K562 (cell line): ENCODE data around the gene RTP3. TPM values are rescaled to one million over a fixed set of nuclear protein-coding genes. Genes with fewer than 3 reads are reported as not detected.

Experiments
- ARNT ChIP-seq, 2 experiments: fragments of 450-650 bp; IDR thresholded peaks; 2 replicates each; pipeline ENCODE4 v1.6.1; 2016; ENCODE audit warnings: mild to moderate bottlenecking in 1 of 2
- ATF4 ChIP-seq: fragments of 450-650 bp; formaldehyde crosslinking; IDR thresholded peaks from 2 replicates; pipeline ENCODE4 v1.4.0; 2022; ENCODE audit warnings: mild to moderate bottlenecking, moderate library complexity
- CEBPG ChIP-seq, 3 experiments: fragments of 200-800 bp in 1 of 3; sonication (Bioruptor generic) in 1 of 3; sonication (generic) in 1 of 3; formaldehyde crosslinking in 1 of 3; IDR thresholded peaks in 2 of 3; conservative IDR thresholded peaks in 1 of 3; 2 replicates each; pipeline versions ENCODE4 v1.6.1 to v1.8.0; 2016 to 2022; ENCODE audit warnings: missing compliant biosample characterization in 2 of 3, missing genetic modification characterization in 2 of 3, mild to moderate bottlenecking in 1 of 3, missing genetic modification reagents in 1 of 3
- DLX4 ChIP-seq: fragments of 250-450 bp; sonication (Bioruptor Pico); IDR thresholded peaks from 2 replicates; pipeline ENCODE4 v1.6.1; 2021; ENCODE audit warnings: mild to moderate bottlenecking
- EZH2 ChIP-seq: IDR thresholded peaks from 2 replicates; pipeline ENCODE4 v1.6.1; 2012; ENCODE audit warnings: low read depth, mild to moderate bottlenecking, inconsistent platforms, low read length, borderline replicate concordance
- FOXJ2 ChIP-seq: fragments of 200-800 bp; sonication (Bioruptor generic); IDR thresholded peaks from 2 replicates; pipeline ENCODE4 v1.6.1; 2016; ENCODE audit warnings: missing genetic modification characterization, missing compliant biosample characterization
- GATA2 ChIP-seq: sonication (generic); formaldehyde crosslinking; IDR thresholded peaks from 2 replicates; pipeline ENCODE4 v1.4.0; 2020; ENCODE audit warnings: mild to moderate bottlenecking, missing genetic modification reagents
- HDAC2 ChIP-seq: fragments of 450-650 bp; IDR thresholded peaks from 2 replicates; pipeline ENCODE4 v1.6.1; 2016; ENCODE audit warnings: mild to moderate bottlenecking
- HNRNPL ChIP-seq: fragments of 200-400 bp; formaldehyde crosslinking; IDR thresholded peaks from 2 replicates; pipeline ENCODE4 v1.6.1; 2017; ENCODE audit warnings: low read depth, mild to moderate bottlenecking, low read length
- JUN ChIP-seq, 2 experiments: sonication (generic) in 1 of 2; formaldehyde crosslinking in 1 of 2; IDR thresholded peaks; 2 replicates each; pipeline versions ENCODE4 v1.6.1 to v1.8.0; 2012 to 2022; ENCODE audit warnings: borderline replicate concordance in 2 of 2, mild to moderate bottlenecking in 2 of 2, improper control_type of control experiment in 1 of 2, low read depth in 1 of 2, low read length in 1 of 2, missing genetic modification reagents in 1 of 2
- L3MBTL2 ChIP-seq: fragments of 450-650 bp; IDR thresholded peaks from 2 replicates; pipeline ENCODE4 v1.6.1; 2016; ENCODE audit warnings: mild to moderate bottlenecking, moderate library complexity
- NCOA2 ChIP-seq, 2 experiments: fragments of 450-650 bp; IDR thresholded peaks; 2 replicates each; pipeline ENCODE4 v1.6.1; 2018; ENCODE audit warnings: mild to moderate bottlenecking in 2 of 2, moderate library complexity in 1 of 2; ENCODE audit not compliant: partially characterized antibody in 2 of 2
- NCOA6 ChIP-seq: fragments of 450-650 bp; IDR thresholded peaks from 2 replicates; pipeline ENCODE4 v1.6.1; 2017; ENCODE audit warnings: mild to moderate bottlenecking
- NFXL1 ChIP-seq: fragments of 450-650 bp; formaldehyde crosslinking; IDR thresholded peaks from 2 replicates; pipeline ENCODE4 v1.4.0; 2021; ENCODE audit warnings: mild to moderate bottlenecking
- PCBP1 ChIP-seq: fragments of 200-400 bp; formaldehyde crosslinking; IDR thresholded peaks from 2 replicates; pipeline ENCODE4 v1.6.1; 2018; ENCODE audit warnings: mild to moderate bottlenecking, low read depth, low read length; ENCODE audit not compliant: poor library complexity, severe bottlenecking
- RUNX1 ChIP-seq: sonication (generic); IDR thresholded peaks from 2 replicates; pipeline ENCODE4 v1.6.1; 2016; ENCODE audit warnings: antibody characterized with exemption, low read depth
- SPI1 ChIP-seq: IDR thresholded peaks from 2 replicates; pipeline ENCODE4 v1.6.1; 2011; ENCODE audit warnings: low read depth, low read length, control low read depth, borderline replicate concordance
- TBP ChIP-seq: optimal IDR thresholded peaks from 2 replicates; pipeline ENCODE3; 2011; ENCODE audit warnings: low read depth, low read length, improper control_type of control experiment
- TGIF2 ChIP-seq: sonication (generic); formaldehyde crosslinking; IDR thresholded peaks from 2 replicates; pipeline ENCODE4 v1.8.1; 2022; ENCODE audit warnings: mild to moderate bottlenecking, missing genetic modification reagents, moderate library complexity
- UBTF ChIP-seq, 2 experiments: IDR thresholded peaks; 2 replicates each; pipeline ENCODE4 v1.6.1; 2012; ENCODE audit warnings: improper control_type of control experiment in 2 of 2, low read depth in 2 of 2, low read length in 2 of 2, borderline replicate concordance in 1 of 2
- ZFPM2 ChIP-seq: fragments of 250-450 bp; sonication (Bioruptor Pico); IDR thresholded peaks from 2 replicates; pipeline ENCODE4 v1.5.1; 2022; ENCODE audit warnings: mild to moderate bottlenecking
- ZNF224 ChIP-seq: sonication (generic); formaldehyde crosslinking; IDR thresholded peaks from 2 replicates; pipeline ENCODE4 v1.8.0; 2022; ENCODE audit warnings: mild to moderate bottlenecking, missing genetic modification reagents
- ZNF778 ChIP-seq: fragments of 450-650 bp; formaldehyde crosslinking; IDR thresholded peaks from 2 replicates; pipeline ENCODE4 v1.4.0; 2020; ENCODE audit warnings: mild to moderate bottlenecking, moderate library complexity
- polyA plus RNA-seq, 8 experiments: library from polyadenylated mRNA; depleted of rRNA in 4 of 8; stranded (reverse) in 5 of 8; unstranded in 3 of 8; fragments of >200 nt; fragmentation: Nextera tagmentation in 2 of 8; fragmentation: Illumina TruSeq in 1 of 8; extraction: Ambion mirVana in 2 of 8; extraction: Trizol in 1 of 8; gene quantifications; 2 replicates each; pipeline versions ENCODE4 v1.2.1 to v1.2.3, GENCODE V29; 2011 to 2014; ENCODE audit warnings: inconsistent platforms in 1 of 8, missing spikeins in 1 of 8
- total RNA-seq, 7 experiments: library from RNA; depleted of rRNA in 6 of 7; stranded (reverse); fragments of >200 nt in 6 of 7; fragmentation: Illumina TruSeq in 2 of 7; extraction: Trizol in 2 of 7; gene quantifications; 2 replicates each; pipeline versions ENCODE4 v1.2.1 to v1.2.3, GENCODE V29; 2011 to 2021; ENCODE audit warnings: low replicate concordance in 1 of 7
- TF ChIP-seq, protein P1 (sequence below): fragments of 250-450 bp; sonication (Bioruptor Pico); IDR thresholded peaks from 2 replicates; pipeline ENCODE4 v1.4.0; 2020

The RTP3 gene
- total and polyA plus RNA-seq, 9 of the 15 experiments (the other 6 are each of a cell fraction or from before 2014, with no cell fraction given), result not detected

- TF ChIP-seq ATF4 (CRISPR knock-in tag) (peak; percentile 82), GATA2 (CRISPR knock-in tag) (peak; percentile 90), UBTF (IDR thresholded peaks at IDR 0.05; ENCODE audit: borderline replicate concordance in 1 of 2, low read depth in 2 of 2, low read length in 2 of 2) (no peak), ZNF778 (CRISPR knock-in tag) (no peak), ZNF224 (CRISPR knock-in tag) (no peak), ZFPM2 (no peak), NCOA6 (no peak), JUN (IDR thresholded peaks at IDR 0.05; ENCODE audit: borderline replicate concordance, low read depth, low read length) (peak; percentile 67), JUN (CRISPR knock-in tag; IDR thresholded peaks at IDR 0.05; ENCODE audit: borderline replicate concordance) (no peak), PCBP1 (no peak), SPI1 (no peak), HNRNPL (no peak), NCOA2 (IDR thresholded peaks at IDR 0.05; ENCODE audit: partially characterized antibody in 2 of 2) (peak; percentile 89 to 94), DLX4 (CRISPR knock-in tag) (no peak), NFXL1 (CRISPR knock-in tag) (peak; percentile 1; the same call in 1 of the 2 replicates), HDAC2 (peak; percentile 97), FOXJ2 (tag) (peak; percentile 91), TGIF2 (no peak), TBP (no peak), EZH2 (peak; percentile 70; the same call in 1 of the 2 replicates), RUNX1 (no peak), L3MBTL2 (peak; percentile 35), ARNT (IDR thresholded peaks at IDR 0.05) (peak; percentile 99), CEBPG (CRISPR knock-in tag; IDR thresholded peaks at IDR 0.05) (no peak), CEBPG (tag; conservative IDR thresholded peaks at IDR 0.05 in 1 of 2, IDR thresholded peaks at IDR 0.05 in 1 of 2) (no peak)
- TF ChIP-seq, protein P1, sequence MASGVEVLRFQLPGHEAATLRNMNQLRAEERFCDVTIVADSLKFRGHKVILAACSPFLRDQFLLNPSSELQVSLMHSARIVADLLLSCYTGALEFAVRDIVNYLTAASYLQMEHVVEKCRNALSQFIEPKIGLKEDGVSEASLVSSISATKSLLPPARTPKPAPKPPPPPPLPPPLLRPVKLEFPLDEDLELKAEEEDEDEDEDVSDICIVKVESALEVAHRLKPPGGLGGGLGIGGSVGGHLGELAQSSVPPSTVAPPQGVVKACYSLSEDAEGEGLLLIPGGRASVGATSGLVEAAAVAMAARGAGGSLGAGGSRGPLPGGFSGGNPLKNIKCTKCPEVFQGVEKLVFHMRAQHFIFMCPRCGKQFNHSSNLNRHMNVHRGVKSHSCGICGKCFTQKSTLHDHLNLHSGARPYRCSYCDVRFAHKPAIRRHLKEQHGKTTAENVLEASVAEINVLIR, result peak; percentile 90
Measured at GRCh38 chr3:46508850-46509591, 11.2 kb downstream of the RTP3 start (continued).
